Vagina (tissue), 2 donors: ENCODE measurements around the gene HAUS6. TPM values are rescaled to one million over a fixed set of nuclear protein-coding genes. Genes with fewer than 3 reads are reported as not detected.

Source experiments
- DNase-seq, 2 donors: peaks; one replicate each; pipeline ENCODE4 v3.0.0-alpha.2; 2017; ENCODE audit errors: extremely low spot score in 2 of 2
- H3K27ac ChIP-seq: fragments of 200-600 bp; sonication (generic); one replicate; pipeline ENCODE4 v1.5.1; 2019
- H3K27me3 ChIP-seq: fragments of 200-600 bp; sonication (generic); one replicate; pipeline ENCODE4 v1.5.1; 2019
- H3K36me3 ChIP-seq, 2 donors: fragments of 200-600 bp; sonication (generic); one replicate each; pipeline ENCODE4 v1.5.1; 2017 to 2019
- H3K4me1 ChIP-seq: fragments of 200-600 bp; sonication (generic); one replicate; pipeline ENCODE4 v1.5.1; 2019
- H3K4me3 ChIP-seq, 2 donors: fragments of 200-600 bp; sonication (generic); 1 replicate in 1 of 2; 2 replicates in 1 of 2; pipeline ENCODE4 v1.5.1; 2016 to 2019
- H3K9me3 ChIP-seq: fragments of 200-600 bp; sonication (generic); one replicate; pipeline ENCODE4 v1.5.1; 2019
- POLR2A ChIP-seq, 2 donors: fragments of 450-650 bp; IDR thresholded peaks; one replicate each; pipeline ENCODE4 v1.6.1; 2017; ENCODE audit warnings: antibody characterized with exemption in 2 of 2, mild to moderate bottlenecking in 2 of 2, moderate library complexity in 2 of 2
- POLR2AphosphoS5 ChIP-seq, 2 donors: sonication (generic); formaldehyde crosslinking; IDR thresholded peaks; one replicate each; pipeline ENCODE4 v1.9.0; 2017; ENCODE audit warnings: antibody characterized with exemption in 2 of 2, mild to moderate bottlenecking in 2 of 2, low read depth in 1 of 2; ENCODE audit not compliant: insufficient read depth in 1 of 2
- intact Hi-C: fragments of 100-400 bp; cut with DNase I; formaldehyde crosslinking; loops from one replicate; pipeline ENCODE4 v1.15.1; 2023
- total RNA-seq: library from RNA; depleted of rRNA; stranded (reverse); fragments of >200 nt; gene quantifications from one replicate; pipeline ENCODE4 v1.2.3, GENCODE V29; 2016
- TF ChIP-seq, protein P1 (sequence below), 3 experiments: fragments of 450-650 bp in 2 of 3; fragments of 200-600 bp in 1 of 3; sonication (generic) in 1 of 3; IDR thresholded peaks; one replicate each; pipeline ENCODE4 v1.5.1; 2017 to 2019; ENCODE audit warnings: antibody characterized with exemption in 3 of 3, mild to moderate bottlenecking in 2 of 3, moderate library complexity in 2 of 3

The HAUS6 gene
- total RNA-seq, 1 donor from 2014 or later: 7.1 TPM

DNA sequence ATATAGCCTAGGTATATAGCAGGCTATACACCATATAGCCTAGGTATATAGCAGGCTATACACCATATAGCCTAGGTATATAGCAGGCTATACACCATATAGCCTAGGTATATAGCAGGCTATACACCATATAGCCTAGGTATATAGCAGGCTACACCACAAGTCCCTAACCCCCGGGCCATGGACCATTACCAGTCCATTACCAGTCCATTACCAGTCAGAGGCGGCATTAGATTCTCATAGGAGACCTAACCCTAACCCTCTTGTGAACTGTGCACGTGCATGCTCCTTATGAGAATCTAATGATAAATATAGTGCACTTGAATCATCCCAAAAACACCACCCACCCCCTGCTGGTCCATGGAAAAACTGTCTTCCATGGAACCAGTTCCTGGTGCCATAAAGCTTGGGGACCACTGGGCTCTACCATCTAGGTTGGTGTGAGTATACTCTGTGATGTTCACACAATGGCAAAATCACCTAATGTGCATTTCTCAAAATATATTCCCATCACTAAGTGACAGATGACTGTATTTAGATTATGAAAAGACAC, 19.9 kb upstream of the HAUS6 start:
- no peak for DNase-seq
- H3K27ac ChIP-seq: no peak overlapping the region
- intact Hi-C loops: no loop called here
- no peaks in the 10 kb centered on the region for H3K9me3 ChIP-seq
- H3K4me1 ChIP-seq: peaks cover 67% of the 10 kb centered on the region
- no peaks in the 10 kb centered on the region for H3K27me3 ChIP-seq
- peaks cover 0 to 65% of the 10 kb centered on the region in 2 donors for H3K36me3 ChIP-seq
- TF ChIP-seq, protein P1, sequence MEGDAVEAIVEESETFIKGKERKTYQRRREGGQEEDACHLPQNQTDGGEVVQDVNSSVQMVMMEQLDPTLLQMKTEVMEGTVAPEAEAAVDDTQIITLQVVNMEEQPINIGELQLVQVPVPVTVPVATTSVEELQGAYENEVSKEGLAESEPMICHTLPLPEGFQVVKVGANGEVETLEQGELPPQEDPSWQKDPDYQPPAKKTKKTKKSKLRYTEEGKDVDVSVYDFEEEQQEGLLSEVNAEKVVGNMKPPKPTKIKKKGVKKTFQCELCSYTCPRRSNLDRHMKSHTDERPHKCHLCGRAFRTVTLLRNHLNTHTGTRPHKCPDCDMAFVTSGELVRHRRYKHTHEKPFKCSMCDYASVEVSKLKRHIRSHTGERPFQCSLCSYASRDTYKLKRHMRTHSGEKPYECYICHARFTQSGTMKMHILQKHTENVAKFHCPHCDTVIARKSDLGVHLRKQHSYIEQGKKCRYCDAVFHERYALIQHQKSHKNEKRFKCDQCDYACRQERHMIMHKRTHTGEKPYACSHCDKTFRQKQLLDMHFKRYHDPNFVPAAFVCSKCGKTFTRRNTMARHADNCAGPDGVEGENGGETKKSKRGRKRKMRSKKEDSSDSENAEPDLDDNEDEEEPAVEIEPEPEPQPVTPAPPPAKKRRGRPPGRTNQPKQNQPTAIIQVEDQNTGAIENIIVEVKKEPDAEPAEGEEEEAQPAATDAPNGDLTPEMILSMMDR (IDR thresholded peaks at IDR 0.05): no peak
- no peak for TF ChIP-seq POLR2A (IDR thresholded peaks at IDR 0.05)
- TF ChIP-seq POLR2AphosphoS5 (IDR thresholded peaks at IDR 0.05; ENCODE audit: insufficient read depth in 1 of 2, low read depth in 1 of 2): no peak
- H3K4me3 ChIP-seq: no peak overlapping the region

DNA sequence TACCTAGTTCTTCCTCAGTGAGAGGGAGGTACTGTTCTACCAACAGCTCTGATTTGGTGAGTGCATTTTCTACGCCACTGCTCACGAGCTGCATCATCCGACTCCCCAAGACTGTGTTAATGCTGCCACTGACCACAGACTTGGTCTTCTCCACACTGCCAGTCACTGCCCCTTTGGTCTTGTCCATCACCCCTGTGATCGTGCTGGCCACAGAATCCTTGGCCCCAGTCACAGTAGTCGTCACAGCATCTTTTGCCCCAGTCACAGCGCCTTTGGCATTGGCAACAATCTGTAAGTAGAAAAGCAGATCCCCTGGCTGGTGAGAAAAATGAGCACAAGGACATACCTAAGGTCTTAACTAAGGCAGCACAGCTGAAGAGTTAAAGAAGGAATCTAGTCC, 18.2 kb upstream of the HAUS6 start:
- intact Hi-C loops: no loop called here
- DNase-seq: no peak
- Histone ChIP-seq H3K4me3 (no peak overlapping the region), H3K27ac (no peak overlapping the region), H3K27me3 (no peaks in the 10 kb centered on the region), H3K9me3 (no peaks in the 10 kb centered on the region), H3K4me1 (peaks cover 64% of the 10 kb centered on the region), H3K36me3 (peaks cover 0 to 80% of the 10 kb centered on the region in 2 donors)
- TF ChIP-seq POLR2AphosphoS5 (IDR thresholded peaks at IDR 0.05; ENCODE audit: insufficient read depth in 1 of 2, low read depth in 1 of 2): no peak
- TF ChIP-seq POLR2A (IDR thresholded peaks at IDR 0.05): no peak
- TF ChIP-seq, protein P1 (IDR thresholded peaks at IDR 0.05): no peak

DNA sequence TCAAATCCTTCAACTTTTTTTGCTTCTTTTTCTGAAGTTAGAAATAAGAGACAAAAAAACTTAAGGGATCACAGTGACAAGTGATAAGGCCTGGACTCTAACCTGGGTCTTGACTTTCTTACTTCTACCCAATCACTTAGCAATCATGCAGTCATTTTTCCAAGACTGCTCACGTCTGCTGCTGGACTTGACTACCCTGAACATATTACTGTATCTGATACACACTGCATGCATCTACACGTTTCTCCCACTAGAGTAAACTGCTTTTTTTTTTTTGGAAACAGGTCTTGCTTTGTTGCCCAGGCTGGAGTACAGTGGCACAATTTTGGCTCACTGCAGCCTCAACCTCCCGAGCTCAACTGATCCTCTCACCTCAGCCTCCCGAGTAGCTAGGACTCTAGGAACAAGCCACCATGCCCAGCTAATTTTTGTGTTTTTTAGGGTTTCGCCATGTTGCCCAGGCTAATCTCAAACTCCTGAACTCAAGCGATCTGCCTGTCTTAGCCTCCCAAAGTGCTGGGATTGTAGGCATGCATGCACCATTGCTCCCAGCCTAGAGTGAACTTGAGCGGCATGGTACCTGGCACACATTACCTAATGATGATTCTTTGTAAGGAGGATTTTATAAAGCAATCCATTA, 17.2 kb upstream of the HAUS6 start:
- DNase-seq: no peak
- Histone ChIP-seq H3K9me3 (no peaks in the 10 kb centered on the region), H3K4me1 (peaks cover 54% of the 10 kb centered on the region), H3K27ac (no peak overlapping the region), H3K4me3 (no peak overlapping the region), H3K36me3 (peaks cover 0 to 77% of the 10 kb centered on the region in 2 donors), H3K27me3 (no peaks in the 10 kb centered on the region)
- no peak for TF ChIP-seq POLR2AphosphoS5 (IDR thresholded peaks at IDR 0.05; ENCODE audit: insufficient read depth in 1 of 2, low read depth in 1 of 2)
- intact Hi-C loops: no loop called here

DNA sequence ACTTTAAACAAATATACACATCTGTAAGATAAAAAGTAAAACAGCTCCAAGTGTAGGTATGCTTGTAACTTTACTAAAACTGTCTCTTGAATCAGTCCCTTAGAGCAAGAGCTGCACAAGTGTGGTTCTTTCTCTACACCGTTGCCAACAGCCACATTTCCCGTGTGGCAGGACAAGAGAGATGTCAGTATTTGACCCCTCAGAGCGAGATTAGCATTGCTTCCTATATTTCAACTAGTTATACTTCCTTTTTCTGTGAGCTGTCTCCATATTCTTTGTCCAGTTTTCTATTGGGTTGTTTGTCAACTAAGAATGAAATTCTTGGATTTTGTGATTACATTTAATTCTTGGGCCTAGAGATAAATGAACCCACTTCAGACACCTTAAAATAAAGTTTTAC, 16.5 kb upstream of the HAUS6 start:
- DNase-seq: no peak
- H3K9me3 ChIP-seq: no peaks in the 10 kb centered on the region
- peaks cover 0 to 79% of the 10 kb centered on the region in 2 donors for H3K36me3 ChIP-seq
- H3K4me3 ChIP-seq: no peak overlapping the region
- no peak overlapping the region for H3K27ac ChIP-seq
- no peaks in the 10 kb centered on the region for H3K27me3 ChIP-seq
- TF ChIP-seq POLR2AphosphoS5 (IDR thresholded peaks at IDR 0.05; ENCODE audit: insufficient read depth in 1 of 2, low read depth in 1 of 2): no peak
- TF ChIP-seq, protein P1 (IDR thresholded peaks at IDR 0.05): no peak
- TF ChIP-seq POLR2A (IDR thresholded peaks at IDR 0.05): no peak
- peaks cover 48% of the 10 kb centered on the region for H3K4me1 ChIP-seq
- intact Hi-C loops: no loop called here

DNA sequence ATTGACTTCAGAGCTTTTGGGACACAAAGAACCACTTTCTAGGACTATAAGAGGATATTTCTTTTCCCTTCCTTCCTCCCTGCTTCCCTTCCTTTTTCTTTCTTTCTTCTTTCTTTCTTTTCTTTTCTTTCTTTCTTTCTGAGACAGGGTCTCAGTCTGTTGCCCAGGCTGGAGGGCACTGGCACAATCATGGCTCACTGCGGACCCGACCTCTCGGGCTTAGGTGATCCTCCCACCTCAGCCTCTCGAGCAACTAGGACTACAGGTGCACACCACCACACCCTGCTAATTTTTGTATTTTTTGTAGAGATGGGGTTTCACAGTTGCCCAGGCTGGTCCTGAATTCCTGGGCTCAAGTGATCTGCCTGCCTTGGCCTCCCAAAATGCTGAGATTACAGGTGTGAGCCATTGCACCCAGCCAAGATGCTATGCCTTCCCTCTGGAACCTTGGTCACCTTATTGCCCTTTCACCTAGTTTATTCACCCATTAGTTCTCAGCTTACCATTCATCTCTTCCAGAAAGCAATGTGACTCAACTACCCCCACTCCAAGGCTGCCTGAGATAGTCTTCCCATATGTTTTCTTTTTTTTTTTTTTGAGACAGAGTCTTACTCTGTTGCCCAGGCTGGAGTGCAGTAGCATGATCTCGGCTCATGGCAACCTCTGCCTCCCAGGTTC, 14.5 kb upstream of the HAUS6 start:
- intact Hi-C loops: no loop called here
- no peak for TF ChIP-seq POLR2A (IDR thresholded peaks at IDR 0.05)
- TF ChIP-seq POLR2AphosphoS5 (IDR thresholded peaks at IDR 0.05; ENCODE audit: insufficient read depth in 1 of 2, low read depth in 1 of 2): peak in 1 of 2 donors; percentile 22
- TF ChIP-seq, protein P1 (IDR thresholded peaks at IDR 0.05): no peak
- H3K4me3 ChIP-seq: no peak overlapping the region
- peaks cover 28% of the 10 kb centered on the region for H3K4me1 ChIP-seq
- peaks cover 0 to 67% of the 10 kb centered on the region in 2 donors for H3K36me3 ChIP-seq
- H3K27ac ChIP-seq: peak overlapping the region; percentile 20
- no peaks in the 10 kb centered on the region for H3K27me3 ChIP-seq
- H3K9me3 ChIP-seq: no peaks in the 10 kb centered on the region
- DNase-seq: no peak
